NCI-H1436 (cell line): ENCODE measurements around the gene IGF2.

Experiments
- DNase-seq: peaks from one replicate; lab custom pipeline; 2025; lab: John Stamatoyannopoulos, UW

IGF2 gene

DNA sequence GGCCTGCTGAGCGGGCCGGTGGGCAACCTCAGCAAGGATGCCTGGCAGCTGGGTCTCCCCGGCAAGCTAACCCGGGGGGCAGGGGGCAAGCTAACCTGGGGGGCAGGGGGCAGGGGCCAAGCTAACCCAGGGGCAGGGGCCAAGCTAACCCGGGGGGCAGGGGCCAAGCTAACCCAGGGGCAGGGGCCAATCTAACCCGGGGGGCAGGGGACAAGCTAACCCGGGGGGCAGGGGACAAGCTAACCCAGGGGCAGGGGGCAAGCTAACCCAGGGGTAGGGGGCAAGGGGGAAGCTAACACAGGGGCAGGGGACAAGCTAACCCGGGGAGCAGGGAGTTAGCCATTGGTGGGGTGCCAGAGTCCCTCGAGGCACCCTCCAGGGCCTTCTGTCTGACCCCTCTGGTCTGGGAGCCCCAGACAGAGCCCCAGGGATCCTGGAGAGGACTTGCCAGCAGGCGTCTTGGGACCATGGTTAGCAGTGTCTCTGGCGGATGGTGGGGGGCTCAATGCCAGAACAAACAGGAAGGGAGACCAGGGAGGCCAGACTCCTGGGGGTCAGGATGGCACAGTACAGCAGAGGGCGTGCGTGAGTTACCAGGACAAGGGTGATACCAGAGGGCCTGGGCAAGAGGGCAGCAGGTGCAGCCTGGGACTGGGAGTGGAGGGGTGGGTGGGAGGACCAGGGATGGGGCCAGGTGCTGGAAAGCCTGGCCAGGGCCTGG is 16.1 kb downstream of the IGF2 start:
- no peak for DNase-seq

DNA sequence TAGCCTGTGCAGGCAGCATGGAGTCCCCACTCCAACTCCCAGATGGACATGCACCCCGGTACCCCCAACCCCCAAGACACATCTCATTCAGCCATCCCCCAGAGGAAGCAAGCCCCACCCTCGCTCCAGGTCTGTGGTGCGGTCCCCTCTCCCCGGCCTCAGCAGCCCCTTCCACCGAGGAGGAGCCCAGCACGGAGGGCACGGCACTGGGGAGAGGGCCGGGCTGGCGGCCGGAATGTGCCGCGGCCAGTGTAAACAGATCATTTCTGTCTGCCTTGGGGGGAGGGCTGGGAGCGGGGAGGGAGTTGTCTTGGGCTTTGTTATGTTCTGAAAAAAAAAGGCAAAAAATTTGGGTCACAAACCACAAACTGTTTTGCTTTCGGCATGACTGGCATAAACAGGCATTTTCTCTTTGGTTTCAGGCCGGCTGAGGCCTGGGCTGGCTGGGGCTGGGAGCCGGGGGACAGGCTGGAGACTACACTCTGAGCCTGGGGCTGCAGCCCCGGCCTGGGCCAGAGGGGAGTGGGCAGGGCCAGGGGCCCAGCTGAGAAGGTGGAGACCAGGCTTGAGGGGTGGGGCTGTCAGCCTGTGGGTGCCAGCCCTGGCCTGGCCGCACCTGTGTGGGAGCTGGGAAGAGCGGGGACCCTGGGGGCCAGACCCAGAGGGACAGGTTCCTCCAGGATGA is 16.8 kb downstream of the IGF2 start:
- DNase-seq: no peak

DNA sequence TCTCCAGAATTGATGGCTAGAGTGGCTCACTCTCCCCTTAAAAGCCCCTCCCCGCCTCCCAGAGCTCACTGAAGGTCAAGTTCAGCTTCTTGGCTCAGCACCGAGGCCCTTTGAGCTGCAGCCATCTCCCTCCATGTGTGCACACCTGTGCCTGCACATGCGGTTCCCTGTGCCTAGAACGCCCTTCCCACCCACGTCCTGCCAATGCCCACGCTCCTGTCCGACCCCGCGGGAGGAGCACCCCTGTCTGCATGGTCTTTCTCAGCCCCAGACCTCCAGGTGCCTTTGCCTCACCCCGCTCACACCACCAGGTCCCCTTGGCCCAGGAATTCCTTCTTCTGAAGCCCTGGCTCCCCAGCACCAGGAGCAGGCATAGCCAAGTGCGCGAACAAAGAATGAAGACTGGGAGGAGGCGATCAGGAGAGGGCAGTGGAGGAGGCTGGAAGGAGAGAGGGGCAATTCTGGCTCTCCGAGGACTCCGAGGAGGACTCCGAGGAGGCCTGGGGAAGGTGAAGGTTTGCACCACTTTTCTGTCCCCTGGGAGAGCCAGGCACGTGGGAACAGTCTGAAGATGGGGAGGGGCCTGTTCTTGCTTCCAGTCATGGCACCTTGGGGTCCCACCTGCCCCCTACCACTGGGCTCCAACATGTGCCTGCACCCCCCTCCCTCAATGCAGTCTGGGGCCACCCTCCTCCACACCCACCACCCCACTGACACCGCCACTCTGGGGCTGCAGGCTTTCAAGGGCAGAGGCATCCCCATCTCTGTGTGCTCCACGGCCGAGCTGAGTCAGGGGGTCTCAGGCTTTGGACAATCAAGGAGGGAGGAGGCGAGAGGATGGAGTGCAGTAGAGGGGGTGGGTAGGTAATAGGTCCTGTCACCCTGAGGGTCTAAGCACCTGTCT is 17.7 kb downstream of the IGF2 start:
- no peak for DNase-seq

DNA sequence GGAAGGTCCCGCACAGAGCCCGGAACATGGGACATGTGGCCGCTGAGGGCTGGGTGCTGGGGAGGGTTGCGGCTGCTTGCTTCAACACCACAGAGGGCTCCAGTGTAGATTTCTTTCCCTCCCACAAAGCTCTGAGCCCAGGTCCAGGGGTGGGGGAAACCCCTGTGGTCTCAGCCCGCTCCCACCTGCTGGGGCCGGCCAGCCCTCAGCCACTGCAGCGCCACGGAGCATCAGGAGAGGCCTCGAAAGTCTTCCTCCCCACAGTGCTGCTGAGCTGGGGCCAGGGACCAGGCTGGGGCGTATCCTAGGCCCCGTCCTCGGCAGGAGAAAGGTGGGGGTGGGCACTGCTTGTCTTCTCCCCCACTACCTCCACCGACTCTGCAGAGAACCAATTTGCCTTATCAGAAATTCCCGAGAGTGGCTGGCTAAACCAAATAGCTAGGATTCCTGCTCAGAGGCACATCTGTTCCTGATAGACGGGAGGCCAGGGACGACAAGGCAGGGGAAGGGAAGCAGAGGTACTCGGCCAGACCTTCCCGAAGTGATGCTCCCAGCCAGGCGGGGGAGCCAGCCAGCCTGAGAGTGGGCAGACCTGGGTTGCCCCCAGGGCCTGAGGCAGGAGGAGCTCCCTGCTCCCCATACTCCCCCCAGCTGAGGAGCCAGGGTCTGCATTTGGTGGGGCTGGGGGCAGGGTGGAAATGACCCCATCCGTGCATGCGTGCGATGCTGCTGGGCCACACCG is 18.7 kb downstream of the IGF2 start:
- DNase-seq: no peak

DNA sequence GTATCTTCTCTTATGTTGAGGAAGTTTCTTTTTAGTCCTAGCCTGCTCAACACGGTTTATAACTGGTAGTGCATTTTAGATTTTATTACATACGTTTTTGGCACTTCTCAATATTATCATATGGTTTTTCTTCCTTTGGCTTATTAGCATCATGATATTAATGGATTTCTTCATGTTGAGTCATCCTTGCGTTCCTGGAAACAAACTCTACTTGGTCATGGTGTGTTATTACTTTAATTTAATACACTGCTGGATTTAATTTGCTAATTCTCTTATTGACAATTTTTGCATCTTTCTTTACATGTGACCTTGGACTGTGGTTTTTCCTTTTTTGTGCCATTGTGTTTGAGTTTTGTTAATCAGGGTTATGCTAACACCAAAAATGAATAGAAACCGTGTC is 20.5 kb downstream of the IGF2 start:
- DNase-seq: no peak

DNA sequence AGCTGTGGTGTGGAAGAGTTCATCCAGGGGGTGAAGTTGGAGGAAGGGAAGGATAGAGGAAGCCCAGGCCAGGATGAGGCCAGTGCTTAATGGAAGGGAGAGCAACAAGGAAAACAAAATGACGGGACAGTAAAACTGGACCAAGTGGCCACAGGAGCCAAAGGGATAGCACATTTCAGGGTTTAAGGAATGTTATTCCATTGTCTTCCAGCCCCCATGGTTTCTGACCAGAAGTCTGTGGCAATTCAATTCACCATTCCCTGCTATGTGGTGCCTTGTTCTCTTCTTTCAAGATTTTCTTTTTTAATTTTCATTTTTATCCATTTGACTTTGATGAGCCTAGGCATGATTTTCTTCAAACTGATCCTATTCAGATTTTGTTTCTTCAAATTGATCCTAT is 22.5 kb downstream of the IGF2 start:
- no peak for DNase-seq

DNA sequence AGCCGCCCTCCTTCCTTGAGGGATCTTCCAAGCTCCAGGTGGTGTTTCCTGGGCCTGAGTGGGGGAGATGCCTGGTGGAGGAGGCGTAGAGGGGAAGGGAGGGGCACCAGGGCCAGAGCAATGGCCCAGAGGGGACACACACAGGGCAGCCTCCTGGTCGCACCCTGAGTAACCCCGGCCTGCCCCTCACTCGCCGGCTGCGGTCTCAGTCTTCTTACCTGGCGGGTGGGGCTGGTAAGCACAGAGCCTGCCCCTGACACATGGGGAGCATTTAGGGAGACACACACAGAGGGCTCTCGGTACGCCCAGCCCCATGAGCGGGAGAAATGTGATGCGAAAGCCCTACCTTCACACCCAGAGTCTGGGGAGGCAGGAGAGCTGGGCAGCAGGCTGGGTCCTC is 23.9 kb downstream of the IGF2 start:
- DNase-seq: no peak

DNA sequence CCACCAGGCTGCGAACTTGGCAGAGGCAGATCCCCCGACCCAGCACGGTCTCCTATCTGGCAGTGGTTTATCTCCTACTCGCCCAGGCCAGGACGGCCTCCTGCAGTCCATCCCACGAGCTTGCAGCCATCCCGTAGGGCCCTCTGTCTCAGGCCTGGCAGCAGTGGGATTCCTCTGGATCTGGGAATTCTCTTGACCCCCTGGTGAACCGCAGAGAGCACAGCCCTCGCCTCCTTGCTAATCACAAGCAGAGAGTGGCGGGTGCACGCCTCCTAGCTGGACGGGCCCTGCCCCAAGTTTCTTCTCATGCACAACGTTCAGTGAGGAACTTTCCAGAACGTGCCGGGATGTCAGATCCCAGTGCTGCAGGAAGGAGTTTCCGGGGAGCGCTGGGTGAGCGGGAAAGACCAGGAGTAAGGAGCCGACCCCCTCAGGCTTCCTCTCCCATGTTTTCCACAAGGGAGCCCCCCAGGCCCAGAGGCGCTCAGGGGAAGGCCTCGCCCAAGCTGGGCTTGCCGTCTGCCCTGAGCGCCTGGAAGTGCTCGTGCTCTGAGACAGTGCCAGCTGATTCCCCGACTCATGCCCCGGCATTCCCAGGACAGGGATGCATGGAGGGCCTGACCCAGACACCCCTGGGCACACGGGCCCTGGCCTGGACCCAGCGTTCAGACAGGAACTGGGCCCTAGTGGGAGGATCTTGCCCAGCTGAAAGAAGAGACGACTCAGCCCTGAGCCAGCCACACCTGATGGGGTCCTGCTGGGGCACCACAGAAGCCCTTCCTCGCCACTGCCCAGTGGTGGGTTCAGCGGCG is 24.6 kb downstream of the IGF2 start:
- DNase-seq: no peak

DNA sequence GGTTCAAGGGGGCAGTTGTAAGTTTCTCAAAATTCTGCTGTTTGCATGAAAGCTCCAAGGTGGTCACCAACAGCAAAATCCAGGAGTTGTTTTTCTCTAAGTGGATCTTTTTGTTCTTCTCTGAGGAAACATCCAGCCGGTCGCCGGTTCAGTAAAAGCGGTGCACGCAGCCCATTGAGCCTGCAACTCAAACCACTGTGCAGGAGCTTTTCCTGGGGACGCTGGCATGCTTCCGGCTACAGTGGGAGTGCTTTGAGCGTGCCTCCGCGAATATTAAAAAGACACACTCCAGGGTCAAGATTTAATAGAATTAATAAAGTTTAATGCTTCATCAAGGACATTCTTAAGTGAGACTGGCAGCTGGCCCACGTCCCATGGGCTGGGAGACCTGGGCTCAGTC is 25.4 kb downstream of the IGF2 start:
- no peak for DNase-seq

DNA sequence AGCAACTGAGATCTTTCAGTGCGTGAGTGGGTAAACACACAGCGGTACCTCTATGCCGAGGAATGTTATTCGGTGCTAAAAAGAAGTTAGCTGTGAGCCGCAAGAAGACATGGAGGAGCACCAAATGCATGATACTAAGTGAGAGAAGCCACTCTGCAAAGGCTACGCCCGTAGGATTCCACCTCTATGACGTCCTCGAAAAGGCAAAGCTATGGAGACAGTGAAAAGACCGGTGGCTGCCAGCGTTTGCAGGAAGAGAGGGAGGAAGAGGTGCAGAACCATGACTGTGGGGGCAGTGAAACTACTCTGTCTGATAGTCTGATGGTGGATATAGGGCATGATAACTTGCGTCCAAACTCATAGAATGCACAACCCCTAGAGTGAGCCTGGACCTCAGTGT is 28.7 kb downstream of the IGF2 start:
- DNase-seq: no peak

DNA sequence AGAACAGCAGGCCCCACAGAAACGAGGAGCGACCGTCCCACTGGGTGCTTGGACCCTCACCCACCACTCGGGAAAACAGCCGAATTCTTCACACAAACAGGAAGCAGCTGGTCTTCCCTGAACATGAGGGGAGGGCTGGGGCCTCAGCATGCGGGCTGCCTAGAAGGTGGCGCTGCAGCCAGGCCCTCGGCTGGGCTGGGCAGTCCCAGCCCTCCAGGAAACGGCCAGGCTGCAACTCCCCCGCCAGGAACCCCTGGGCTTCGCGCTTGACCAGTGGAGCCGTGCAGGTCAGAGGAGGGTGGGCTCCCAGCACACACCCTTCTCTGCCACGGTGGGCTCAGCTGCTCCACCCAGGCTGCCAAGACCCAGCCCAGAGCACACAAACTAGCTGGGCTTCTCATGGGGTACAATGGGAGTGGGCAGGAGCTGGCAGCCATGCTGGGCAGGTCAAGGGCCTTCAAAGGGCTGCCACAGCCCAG is 29.6 kb downstream of the IGF2 start:
- no peak for DNase-seq

DNA sequence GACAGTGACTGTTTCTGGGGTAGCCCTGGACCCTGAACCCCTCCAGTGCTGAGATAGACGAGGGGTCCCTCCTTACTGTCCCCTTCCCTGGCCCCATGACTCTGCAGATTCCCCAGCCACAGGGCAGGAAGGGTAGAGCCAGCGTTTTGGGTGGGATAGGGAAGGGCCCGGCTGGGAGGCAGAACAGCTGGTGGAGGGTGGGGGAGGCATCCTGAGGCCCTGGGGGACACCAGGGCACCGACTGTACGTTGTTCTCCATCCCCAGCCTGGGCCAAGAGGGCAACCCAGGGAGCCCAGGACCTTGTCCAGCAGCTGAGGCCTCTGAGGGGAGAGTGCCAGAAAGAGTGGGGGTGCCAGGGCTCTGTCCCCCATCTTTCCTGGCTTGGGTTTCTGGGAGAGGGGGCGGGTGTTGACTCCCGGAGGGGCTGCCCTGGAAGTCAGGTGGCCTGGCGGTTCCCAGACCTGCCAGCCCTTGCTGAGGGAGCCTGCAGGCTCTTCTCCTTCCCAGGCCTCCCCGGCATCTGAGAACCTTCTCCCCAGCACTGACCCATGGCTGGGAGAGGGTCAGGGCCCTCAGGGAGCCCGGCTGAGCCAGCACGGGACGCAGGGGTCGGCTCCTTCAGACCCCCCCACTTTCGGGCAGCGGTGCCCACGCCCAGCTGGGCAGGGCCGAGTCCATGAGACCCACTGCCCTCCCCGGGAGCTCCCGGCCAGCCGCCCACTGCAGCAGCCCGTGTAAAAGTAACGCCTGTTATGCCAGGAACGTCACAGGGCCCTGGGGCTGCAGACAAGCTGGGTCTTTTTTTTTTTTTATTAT is 30.3 kb downstream of the IGF2 start:
- DNase-seq: no peak

DNA sequence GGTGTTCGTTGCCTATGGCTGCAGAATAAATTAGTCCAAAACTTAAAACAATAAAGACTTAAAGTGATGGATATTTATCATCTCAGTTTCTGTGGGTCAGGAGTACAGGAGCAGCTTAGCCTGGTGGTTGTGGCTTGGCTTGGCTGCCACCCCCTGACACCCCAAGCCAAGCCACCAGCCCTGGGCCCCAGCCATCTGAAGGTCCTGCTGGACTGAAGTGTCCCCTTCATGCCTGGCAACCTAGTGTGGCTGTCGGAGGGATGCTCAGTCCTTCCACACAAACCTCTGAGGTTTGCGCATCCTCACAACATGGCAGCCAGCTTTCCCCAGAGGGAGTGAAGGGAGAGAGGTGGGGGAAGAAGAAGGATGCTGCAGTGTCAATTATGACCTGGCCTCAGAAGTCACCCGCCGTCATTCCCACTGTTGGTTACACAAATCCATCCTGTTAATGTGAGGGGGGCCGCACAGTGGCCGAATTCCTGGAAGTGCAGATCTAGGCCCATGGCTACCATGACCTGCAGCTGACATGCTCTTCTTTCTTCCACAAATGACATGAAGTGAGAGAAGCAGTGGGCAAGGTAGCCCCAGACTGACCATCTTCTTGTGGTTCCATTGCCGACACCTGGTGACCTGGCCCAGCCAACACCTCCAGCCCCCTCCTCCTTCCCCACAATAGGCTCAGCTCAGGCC is 31.1 kb downstream of the IGF2 start:
- no peak for DNase-seq

DNA sequence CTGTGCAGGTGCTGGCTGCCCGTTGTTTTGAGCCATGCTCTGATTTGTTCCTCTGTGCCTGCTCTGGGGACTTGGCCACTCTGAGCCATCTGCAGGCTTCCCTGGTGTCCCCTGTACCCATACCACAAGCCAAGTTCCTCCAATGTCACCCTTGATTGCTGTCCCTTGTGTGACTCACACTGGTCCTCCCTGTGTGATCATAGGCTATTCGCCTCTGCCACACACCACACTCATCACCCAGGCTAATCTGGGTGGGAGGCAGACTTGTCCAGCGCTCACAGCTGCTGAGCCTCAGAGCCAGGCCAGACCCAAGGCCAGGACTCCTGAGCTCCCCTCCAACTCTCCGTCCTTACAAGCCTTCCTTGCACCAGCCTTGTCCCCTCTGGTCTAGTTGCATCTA is 31.7 kb downstream of the IGF2 start:
- DNase-seq: no peak

DNA sequence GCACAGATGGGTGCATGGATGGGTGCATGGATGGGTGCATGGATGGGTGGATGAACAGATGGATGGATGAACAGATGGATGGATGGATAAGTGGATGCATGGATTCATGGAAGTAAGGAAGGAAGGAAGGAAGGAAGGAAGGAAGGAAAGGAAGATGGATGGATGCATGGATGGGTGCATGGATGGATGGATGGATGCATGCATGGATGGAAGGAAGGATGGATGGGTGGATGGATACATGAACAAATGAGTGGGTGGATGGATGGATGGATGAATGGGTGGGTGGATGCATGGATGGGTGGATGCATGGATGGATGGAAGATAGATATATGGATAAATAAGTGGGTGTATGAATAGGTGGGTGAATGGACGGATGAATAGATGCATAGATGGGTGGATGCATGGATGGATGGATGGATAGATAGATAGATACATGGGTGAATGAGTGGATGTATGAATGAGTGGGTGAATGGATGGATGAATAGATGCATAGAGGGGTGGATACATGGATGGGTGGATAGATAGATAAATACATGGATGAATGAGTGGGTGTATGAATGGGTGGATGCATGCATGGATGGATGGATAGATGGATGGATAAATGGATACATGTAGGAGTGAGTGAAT is 32.5 kb downstream of the IGF2 start:
- no peak for DNase-seq

DNA sequence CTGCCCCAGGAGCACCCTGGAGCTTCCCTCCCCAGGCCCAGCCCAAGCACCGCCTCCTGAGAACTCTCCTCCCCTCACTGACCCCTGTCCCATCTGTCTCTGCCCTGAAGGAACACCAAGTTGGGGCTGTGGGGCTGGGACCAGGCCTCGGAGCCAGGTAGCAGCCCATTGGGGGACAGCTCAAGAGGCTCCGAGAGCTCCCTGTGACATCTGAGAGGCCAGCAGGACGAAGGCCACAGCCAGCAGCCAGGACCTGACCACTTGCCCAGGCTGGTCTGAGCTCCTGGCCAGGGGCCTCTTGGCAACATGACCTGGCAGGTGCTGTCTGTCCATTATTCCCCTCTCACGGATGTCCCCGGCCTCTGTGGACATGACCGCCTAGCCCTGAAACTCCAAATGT is 33.7 kb downstream of the IGF2 start:
- no peak for DNase-seq

DNA sequence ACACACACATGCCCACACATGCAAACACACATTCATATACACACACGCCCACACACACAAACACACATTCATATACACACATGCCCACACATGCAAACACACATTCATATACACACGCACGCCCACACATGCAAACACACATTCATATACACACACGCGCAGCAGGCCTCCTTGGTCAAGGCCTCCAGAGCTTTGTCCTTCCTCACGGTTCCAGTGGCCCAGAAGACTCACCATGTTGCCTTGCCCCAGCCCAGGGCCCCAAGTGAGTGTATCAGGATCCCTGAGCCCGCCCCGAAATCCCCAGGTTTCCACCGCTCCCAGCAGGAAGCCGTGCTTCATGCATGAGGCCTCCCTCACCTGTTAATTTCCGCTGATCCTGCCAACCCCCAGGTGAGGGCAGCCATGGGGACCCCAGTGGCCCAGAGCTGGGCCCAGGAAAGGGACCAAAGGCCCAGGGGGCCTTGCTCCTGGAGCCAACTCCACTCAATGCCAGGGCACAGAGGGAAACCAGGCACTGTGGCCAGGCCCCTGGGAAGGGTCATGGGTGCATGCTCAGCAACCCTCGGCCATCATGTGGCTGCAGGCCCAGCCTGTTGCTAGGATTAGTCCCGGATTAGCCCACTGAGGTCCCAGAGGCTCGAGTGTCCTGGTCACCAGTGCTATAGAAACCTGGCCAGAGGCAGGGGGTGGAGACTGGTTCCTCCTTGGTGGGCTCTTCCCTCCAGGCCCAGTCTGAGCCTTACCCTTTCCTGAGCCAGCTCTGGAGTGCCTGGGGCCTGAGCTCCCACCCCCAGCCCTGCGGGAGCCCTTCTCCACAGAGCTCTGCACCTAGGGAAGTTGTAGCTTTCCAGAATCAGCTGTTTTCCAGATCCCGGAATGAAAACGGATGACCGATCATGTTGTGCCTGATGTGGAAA is 34.4 kb downstream of the IGF2 start:
- DNase-seq: no peak
